Panc1 (cell line): Measurements from ENCODE around the gene ARPP21. TPM values are rescaled to one million over a fixed set of nuclear protein-coding genes. Genes with fewer than 3 reads are reported as not detected.

Source experiments
- ATAC-seq: fragments of 200-7000 bp; cut with Tn5 transposase; 2 replicates; pipeline ENCODE4 v1.9.1; 2020; ENCODE audit warnings: mild to moderate bottlenecking, moderate library complexity
- BruUV-seq: library from RNA; stranded (reverse); fragments of 400-500 nt; replicated peaks from 2 replicates; lab custom pipeline; 2021; lab: Mats Ljungman, UMichigan
- CTCF ChIA-PET: fragments of 300-600 bp; sonication (Branson Sonifier 250); formaldehyde crosslinking; loops from one replicate; lab custom pipeline; 2022; ENCODE audit warnings: antibody characterized with exemption; lab: Charles Lee
- POLR2A ChIA-PET: fragments of 300-600 bp; sonication (Branson Sonifier 250); formaldehyde crosslinking; loops from one replicate; lab custom pipeline; 2022; ENCODE audit warnings: antibody characterized with exemption; lab: Charles Lee
- DNase-seq: peaks from one replicate; pipeline ENCODE4 v3.0.0-alpha.2; 2010; ENCODE audit warnings: low read depth, low spot score
- H3K27ac ChIP-seq: 2 replicates; pipeline ENCODE4 v1.5.1; 2011; ENCODE audit warnings: mild to moderate bottlenecking, low read length, inconsistent platforms
- H3K27me3 ChIP-seq: fragments of 200-500 bp; sonication (Bioruptor generic); 2 replicates; pipeline ENCODE4 v1.6.0; 2014; ENCODE audit warnings: low read length, inconsistent platforms; ENCODE audit not compliant: control insufficient read depth, insufficient read depth
- H3K36me3 ChIP-seq: fragments of 200-500 bp; sonication (Bioruptor generic); 2 replicates; pipeline ENCODE4 v1.5.1; 2014; ENCODE audit warnings: inconsistent platforms, mild to moderate bottlenecking, low read length, moderate library complexity; ENCODE audit not compliant: control insufficient read depth, insufficient read depth
- H3K4me1 ChIP-seq: 2 replicates; pipeline ENCODE4 v1.5.1; 2011; ENCODE audit warnings: inconsistent platforms, mild to moderate bottlenecking, low read length, moderate library complexity; ENCODE audit not compliant: control insufficient read depth, insufficient read depth
- H3K4me3 ChIP-seq, 2 experiments: 2 replicates each; pipeline ENCODE4 v1.5.1; 2011 to 2012; ENCODE audit warnings: low read depth in 2 of 2, low read length in 2 of 2, mild to moderate bottlenecking in 2 of 2, inconsistent platforms in 1 of 2, moderate library complexity in 1 of 2
- H3K9me3 ChIP-seq: fragments of 200-500 bp; sonication (Bioruptor generic); 2 replicates; pipeline ENCODE4 v1.5.1; 2014; ENCODE audit warnings: low read depth, mild to moderate bottlenecking, inconsistent platforms, low read length, moderate library complexity; ENCODE audit not compliant: control insufficient read depth, insufficient read depth
- CTCF ChIP-seq: fragments of 450-650 bp; IDR thresholded peaks from 2 replicates; pipeline ENCODE4 v1.5.1; 2017; ENCODE audit warnings: mild to moderate bottlenecking
- POLR2AphosphoS5 ChIP-seq: IDR thresholded peaks from 2 replicates; pipeline ENCODE4 v1.6.1; 2012; ENCODE audit warnings: mild to moderate bottlenecking, low read depth, low read length, moderate library complexity
- REST ChIP-seq, 2 experiments: IDR thresholded peaks; 2 replicates each; pipeline ENCODE4 v1.6.1; 2011 to 2012; ENCODE audit warnings: low read depth in 2 of 2, control low read depth in 1 of 2, low read length in 1 of 2, mild to moderate bottlenecking in 1 of 2, moderate library complexity in 1 of 2; ENCODE audit not compliant: insufficient read depth in 1 of 2
- SIN3A ChIP-seq: IDR thresholded peaks from 2 replicates; pipeline ENCODE4 v1.6.1; 2012; ENCODE audit warnings: low read depth, mild to moderate bottlenecking, low read length, moderate library complexity, borderline replicate concordance; ENCODE audit not compliant: insufficient read depth
- TCF7L2 ChIP-seq: IDR thresholded peaks from 2 replicates; pipeline ENCODE4 v1.6.1; 2011; ENCODE audit warnings: mild to moderate bottlenecking, low read depth, low read length, inconsistent platforms
- in situ Hi-C: cut with HindIII; loops from 2 replicates; pipeline ENCODE4 v1.10.0; 2016; ENCODE audit warnings: low sequenced_read_pairs, low pct_unique_long_range_greater_than_20kb
- intact Hi-C: fragments of 100-400 bp; cut with micrococcal nuclease; formaldehyde crosslinking; loops from one replicate; pipeline ENCODE4 v1.10.0; 2022; ENCODE audit not compliant: unreplicated experiment
- total RNA-seq: library from RNA; stranded (reverse); gene quantifications from one replicate; pipeline ENCODE4 v1.2.1, GENCODE V29; 2021; ENCODE audit not compliant: unreplicated experiment

The ARPP21 gene
- total RNA-seq, 1 experiment from 2014 or later: not detected

GRCh38 chr3:35601959-35602358 is 37.4 kb upstream of the ARPP21 start:
- no peak for ATAC-seq
- intact Hi-C loops: no loop called here
- Histone ChIP-seq H3K4me1 (no peaks in the 10 kb centered on the region), H3K27ac (no peak overlapping the region), H3K27me3 (no peaks in the 10 kb centered on the region), H3K9me3 (no peaks in the 10 kb centered on the region), H3K4me3 (no peak overlapping the region), H3K36me3 (no peaks in the 10 kb centered on the region)
- TF ChIP-seq TCF7L2 (no peak), CTCF (no peak), SIN3A (no peak), POLR2AphosphoS5 (no peak)
- BruUV-seq: no TSS peak
- CTCF ChIA-PET: no interaction called here
- DNase-seq: no peak
- POLR2A ChIA-PET: no interaction called here
- in situ Hi-C loops: no loop called here

- H3K27ac ChIP-seq: no peak overlapping the region
- intact Hi-C loops (no loop called here), in situ Hi-C loops (no loop called here)
- ChIA-PET CTCF (no interaction called here), POLR2A (no interaction called here)
- no peak for DNase-seq
- no TSS peak for BruUV-seq
- no peaks in the 10 kb centered on the region for H3K36me3 ChIP-seq
- ATAC-seq: no peak
- H3K9me3 ChIP-seq: no peaks in the 10 kb centered on the region
- TF ChIP-seq POLR2AphosphoS5 (no peak), CTCF (no peak), REST (IDR thresholded peaks at IDR 0.05; ENCODE audit: insufficient read depth in 1 of 2, low read depth in 2 of 2, low read length in 1 of 2) (no peak), TCF7L2 (no peak), SIN3A (no peak)
- H3K4me1 ChIP-seq: no peaks in the 10 kb centered on the region
- no peak overlapping the region for H3K4me3 ChIP-seq
- no peaks in the 10 kb centered on the region for H3K27me3 ChIP-seq
Measured at GRCh38 chr3:35602395-35602936, 36.9 kb upstream of the ARPP21 start.
